GM12878 (cell line): ENCODE measurements around the gene SHROOM3. TPM values are rescaled to one million over a fixed set of nuclear protein-coding genes. Genes with fewer than 3 reads are reported as not detected.

Experiments used
- ATAC-seq: fragments of 200-7000 bp; cut with Tn5 transposase; 3 replicates; pipeline ENCODE4 v1.9.1; 2020; ENCODE audit warnings: mild to moderate bottlenecking, moderate library complexity
- BruUV-seq: library from RNA; stranded (reverse); fragments of 400-500 nt; replicated peaks from 2 replicates; lab custom pipeline; 2021; lab: Mats Ljungman, UMichigan
- CTCF ChIA-PET: fragments of 300-600 bp; sonication (Branson Sonifier 250); formaldehyde crosslinking; extraction: SDS; loops from one replicate; lab custom pipeline; 2021; ENCODE audit warnings: inconsistent platforms; lab: Yijun Ruan, JAX
- POLR2A ChIA-PET: fragments of 350-600 bp; formaldehyde crosslinking; extraction: SDS; loops from one replicate; lab custom pipeline; 2021; ENCODE audit warnings: inconsistent platforms; lab: Charles Lee
- RAD21 ChIA-PET: fragments of 300-600 bp; sonication (Branson Sonifier 250); formaldehyde crosslinking; loops from one replicate; lab custom pipeline; 2023; ENCODE audit warnings: antibody characterized with exemption; ENCODE audit not compliant: unreplicated experiment; lab: Charles Lee
- SMC1A ChIA-PET: fragments of 300-600 bp; sonication (Branson Sonifier 250); formaldehyde crosslinking; loops from one replicate; lab custom pipeline; 2023; ENCODE audit not compliant: unreplicated experiment, uncharacterized antibody; lab: Charles Lee
- DNase-seq: peaks from one replicate; pipeline ENCODE4 v3.0.0-alpha.2; 2011; ENCODE audit warnings: low read depth, low spot score
- FAIRE-seq: peaks from 3 replicates; lab custom pipeline; 2011; peaks lifted over from hg19 to GRCh38; lab: Jason Lieb, UNC
- H2AFZ ChIP-seq: 2 replicates; pipeline ENCODE4 v1.6.0; 2011; ENCODE audit warnings: low read depth, low read length, control low read depth; ENCODE audit not compliant: control insufficient read depth
- H3K27ac ChIP-seq: 2 replicates; pipeline ENCODE4 v1.5.1; 2011; ENCODE audit warnings: control low read depth; ENCODE audit not compliant: control insufficient read depth, insufficient read depth
- H3K27me3 ChIP-seq, 2 experiments: replicated peaks in 1 of 2; 2 replicates each; pipeline versions ENCODE4 v1.6.0 to v1.6.1; 2011; ENCODE audit warnings: low read length in 1 of 2; ENCODE audit not compliant: control insufficient read depth in 2 of 2, insufficient read depth in 2 of 2
- H3K36me3 ChIP-seq, 2 experiments: 2 replicates each; pipeline ENCODE4 v1.5.1; 2011; ENCODE audit warnings: low read length in 1 of 2; ENCODE audit not compliant: control insufficient read depth in 2 of 2, insufficient read depth in 2 of 2
- H3K4me1 ChIP-seq: 2 replicates; pipeline ENCODE4 v1.6.1; 2011; ENCODE audit warnings: mild to moderate bottlenecking, low read length, moderate library complexity, mixed read lengths; ENCODE audit not compliant: control insufficient read depth, insufficient read depth
- H3K4me2 ChIP-seq: 2 replicates; pipeline ENCODE4 v1.6.0; 2011; ENCODE audit warnings: control low read depth; ENCODE audit not compliant: control insufficient read depth, insufficient read depth
- H3K4me3 ChIP-seq: fragments of 200-600 bp; sonication (generic); 2 replicates; pipeline ENCODE4 v1.5.1; 2016
- H3K79me2 ChIP-seq: 2 replicates; pipeline ENCODE4 v1.6.0; 2011; ENCODE audit warnings: low read length; ENCODE audit not compliant: control insufficient read depth, insufficient read depth
- H3K9ac ChIP-seq: 2 replicates; pipeline ENCODE4 v1.8.0; 2011; ENCODE audit warnings: low read length, control low read depth, mixed read lengths; ENCODE audit not compliant: control insufficient read depth, insufficient read depth
- H3K9me3 ChIP-seq: replicated peaks from 3 replicates; pipeline ENCODE4 v1.5.1; 2011; ENCODE audit warnings: mild to moderate bottlenecking, low read length; ENCODE audit not compliant: control insufficient read depth, insufficient read depth
- H4K20me1 ChIP-seq: 2 replicates; pipeline ENCODE4 v1.6.0; 2011; ENCODE audit not compliant: control insufficient read depth, insufficient read depth
- CBX5 ChIP-seq: sonication (generic); IDR thresholded peaks from 2 replicates; pipeline ENCODE4 v1.6.1; 2016; ENCODE audit warnings: low read depth, moderate library complexity, mild to moderate bottlenecking, inconsistent platforms
- CTCF ChIP-seq, 3 experiments: IDR thresholded peaks in 2 of 3; conservative IDR thresholded peaks in 1 of 3; 2 replicates each; pipeline ENCODE4 v1.5.1; 2011; ENCODE audit warnings: low read depth in 3 of 3, low read length in 3 of 3, mild to moderate bottlenecking in 3 of 3, control low read depth in 2 of 3, moderate library complexity in 2 of 3, inconsistent platforms in 1 of 3, mixed read lengths in 1 of 3; ENCODE audit not compliant: control insufficient read depth in 2 of 3, insufficient read depth in 1 of 3; ENCODE audit errors: extremely low read depth in 1 of 3
- E2F4 ChIP-seq: IDR thresholded peaks from 2 replicates; pipeline ENCODE4 v1.6.1; 2012; ENCODE audit warnings: low read depth, low read length, improper control_type of control experiment
- FOXM1 ChIP-seq: IDR thresholded peaks from 2 replicates; pipeline ENCODE4 v1.6.1; 2012; ENCODE audit warnings: low read depth, mild to moderate bottlenecking, inconsistent platforms, low read length, moderate library complexity
- HCFC1 ChIP-seq: fragments of 150-350 bp; IDR thresholded peaks from 2 replicates; pipeline ENCODE4 v1.6.1; 2014; ENCODE audit warnings: low read length
- HDAC2 ChIP-seq: fragments of 200-600 bp; sonication (generic); IDR thresholded peaks from 2 replicates; pipeline ENCODE4 v1.6.1; 2017
- JUND ChIP-seq: IDR thresholded peaks from 2 replicates; pipeline ENCODE4 v1.6.1; 2012; ENCODE audit warnings: low read depth, mild to moderate bottlenecking, low read length, improper control_type of control experiment, moderate library complexity
- MYC ChIP-seq: IDR thresholded peaks from 2 replicates; pipeline ENCODE4 v1.6.1; 2011; ENCODE audit warnings: mild to moderate bottlenecking, low read length, moderate library complexity, inconsistent platforms; ENCODE audit not compliant: insufficient read depth, insufficient replicate concordance, insufficient read length, severe bottlenecking
- NRF1 ChIP-seq: conservative IDR thresholded peaks from 2 replicates; pipeline ENCODE4 v1.6.1; 2011; ENCODE audit warnings: mild to moderate bottlenecking, low read depth, low read length, improper control_type of control experiment
- RB1 ChIP-seq: fragments of 450-650 bp; formaldehyde crosslinking; IDR thresholded peaks from 2 replicates; pipeline ENCODE4 v1.6.1; 2017; ENCODE audit warnings: mild to moderate bottlenecking, borderline replicate concordance
- RCOR1 ChIP-seq: conservative IDR thresholded peaks from 2 replicates; pipeline ENCODE4 v1.6.1; 2012; ENCODE audit warnings: low read depth, low read length, improper control_type of control experiment
- RELA ChIP-seq: fragments of 450-650 bp; IDR thresholded peaks from 2 replicates; pipeline ENCODE4 v1.8.0; 2014; ENCODE audit warnings: borderline replicate concordance; ENCODE audit not compliant: partially characterized antibody
- SMAD5 ChIP-seq: IDR thresholded peaks from 2 replicates; pipeline ENCODE4 v1.6.1; 2016; ENCODE audit warnings: antibody characterized with exemption, low read depth
- SP1 ChIP-seq: IDR thresholded peaks from one replicate; pipeline ENCODE4 v1.6.1; 2011; ENCODE audit warnings: low read depth, low read length
- SUPT20H ChIP-seq: IDR thresholded peaks from 2 replicates; pipeline ENCODE4 v1.6.1; 2011; ENCODE audit warnings: low read depth, mild to moderate bottlenecking, low read length, moderate library complexity, borderline replicate concordance; ENCODE audit not compliant: control insufficient read depth
- TCF7 ChIP-seq: IDR thresholded peaks from 2 replicates; pipeline ENCODE4 v1.6.1; 2014; ENCODE audit warnings: antibody characterized with exemption, borderline replicate concordance
- ZNF384 ChIP-seq: IDR thresholded peaks from 2 replicates; pipeline ENCODE4 v1.6.1; 2012; ENCODE audit warnings: low read depth, mild to moderate bottlenecking, low read length, improper control_type of control experiment, borderline replicate concordance
- WGBS: methylation state at CpG from one replicate; pipeline ENCODE4 v1.1.6; 2016; ENCODE audit warnings: low lambda C conversion rate; ENCODE audit not compliant: insufficient replicate concordance, insufficient coverage; ENCODE audit errors: missing lambda C conversion rate; 5-methylcytosine and 5-hydroxymethylcytosine counted together
- in situ Hi-C: fragments of 300-500 bp; cut with MboI; formaldehyde crosslinking; loops from 9 replicates; pipeline ENCODE4 v1.14.3; 2018; ENCODE audit warnings: mixed read lengths
- intact Hi-C: fragments of 100-400 bp; cut with micrococcal nuclease; formaldehyde crosslinking; loops from one replicate; pipeline ENCODE4 v1.14.2; 2022; ENCODE audit not compliant: unreplicated experiment
- polyA plus RNA-seq, 11 experiments: library from polyadenylated mRNA; depleted of rRNA in 4 of 11; unstranded in 6 of 11; stranded (reverse) in 5 of 11; fragments of >200 nt; fragmentation: Nextera tagmentation in 4 of 11; fragmentation: Illumina TruSeq in 1 of 11; extraction: Ambion mirVana in 4 of 11; extraction: Trizol in 1 of 11; gene quantifications; 1 replicate in 1 of 11; 2 replicates in 10 of 11; pipeline versions ENCODE4 v1.2.1 to v1.2.3, GENCODE V29; 2011 to 2016; ENCODE audit warnings: inconsistent platforms in 2 of 11, missing spikeins in 2 of 11, low read depth in 1 of 11
- total RNA-seq, 4 experiments: library from RNA; depleted of rRNA in 3 of 4; stranded (reverse); fragments of >200 nt in 3 of 4; fragmentation: Illumina TruSeq in 1 of 4; extraction: Trizol in 1 of 4; gene quantifications; 2 replicates each; pipeline versions ENCODE4 v1.2.1 to v1.2.3, GENCODE V29; 2013 to 2021
- TF ChIP-seq, protein P1 (sequence below): IDR thresholded peaks from 2 replicates; pipeline ENCODE4 v1.6.1; 2011; ENCODE audit warnings: low read depth, low read length, improper control_type of control experiment, borderline replicate concordance
- TF ChIP-seq, protein P2 (sequence below): fragments of 450-650 bp; IDR thresholded peaks from 2 replicates; pipeline ENCODE4 v1.6.1; 2017; ENCODE audit warnings: antibody characterized with exemption, mild to moderate bottlenecking, moderate library complexity

SHROOM3 gene
- total and polyA plus RNA-seq, 10 of the 15 experiments (the other 5 are each of a cell fraction or from before 2014, with no cell fraction given): under 0.01 to 0.29 (median 0.08) TPM; not detected in 1

- CTCF ChIA-PET: interaction anchor here (0.6 kb wide), 1 partner anchor 11 kb away, joined by 3 read pairs; no protein-coding TSS in a partner anchor
- TF ChIP-seq RELA (no peak), E2F4 (no peak), RCOR1 (no peak), TCF7 (no peak), ZNF384 (no peak), CBX5 (no peak), JUND (no peak), RB1 (no peak), NRF1 (no peak), SP1 (no peak), SMAD5 (no peak), CTCF (IDR thresholded peaks at IDR 0.05 in 2 of 3, conservative IDR thresholded peaks at IDR 0.05 in 1 of 3; ENCODE audit: control insufficient read depth in 2 of 3, extremely low read depth in 1 of 3, insufficient read depth in 1 of 3, low read depth in 3 of 3, low read length in 3 of 3) (no peak), SUPT20H (no peak), FOXM1 (no peak), HCFC1 (no peak), HDAC2 (no peak), MYC (no peak)
- TF ChIP-seq, protein P1, sequence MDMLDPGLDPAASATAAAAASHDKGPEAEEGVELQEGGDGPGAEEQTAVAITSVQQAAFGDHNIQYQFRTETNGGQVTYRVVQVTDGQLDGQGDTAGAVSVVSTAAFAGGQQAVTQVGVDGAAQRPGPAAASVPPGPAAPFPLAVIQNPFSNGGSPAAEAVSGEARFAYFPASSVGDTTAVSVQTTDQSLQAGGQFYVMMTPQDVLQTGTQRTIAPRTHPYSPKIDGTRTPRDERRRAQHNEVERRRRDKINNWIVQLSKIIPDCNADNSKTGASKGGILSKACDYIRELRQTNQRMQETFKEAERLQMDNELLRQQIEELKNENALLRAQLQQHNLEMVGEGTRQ: no peak
- TF ChIP-seq, protein P2, sequence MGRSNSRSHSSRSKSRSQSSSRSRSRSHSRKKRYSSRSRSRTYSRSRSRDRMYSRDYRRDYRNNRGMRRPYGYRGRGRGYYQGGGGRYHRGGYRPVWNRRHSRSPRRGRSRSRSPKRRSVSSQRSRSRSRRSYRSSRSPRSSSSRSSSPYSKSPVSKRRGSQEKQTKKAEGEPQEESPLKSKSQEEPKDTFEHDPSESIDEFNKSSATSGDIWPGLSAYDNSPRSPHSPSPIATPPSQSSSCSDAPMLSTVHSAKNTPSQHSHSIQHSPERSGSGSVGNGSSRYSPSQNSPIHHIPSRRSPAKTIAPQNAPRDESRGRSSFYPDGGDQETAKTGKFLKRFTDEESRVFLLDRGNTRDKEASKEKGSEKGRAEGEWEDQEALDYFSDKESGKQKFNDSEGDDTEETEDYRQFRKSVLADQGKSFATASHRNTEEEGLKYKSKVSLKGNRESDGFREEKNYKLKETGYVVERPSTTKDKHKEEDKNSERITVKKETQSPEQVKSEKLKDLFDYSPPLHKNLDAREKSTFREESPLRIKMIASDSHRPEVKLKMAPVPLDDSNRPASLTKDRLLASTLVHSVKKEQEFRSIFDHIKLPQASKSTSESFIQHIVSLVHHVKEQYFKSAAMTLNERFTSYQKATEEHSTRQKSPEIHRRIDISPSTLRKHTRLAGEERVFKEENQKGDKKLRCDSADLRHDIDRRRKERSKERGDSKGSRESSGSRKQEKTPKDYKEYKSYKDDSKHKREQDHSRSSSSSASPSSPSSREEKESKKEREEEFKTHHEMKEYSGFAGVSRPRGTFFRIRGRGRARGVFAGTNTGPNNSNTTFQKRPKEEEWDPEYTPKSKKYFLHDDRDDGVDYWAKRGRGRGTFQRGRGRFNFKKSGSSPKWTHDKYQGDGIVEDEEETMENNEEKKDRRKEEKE: no peak
These were observed 285.1 kb downstream of the SHROOM3 start for GRCh38 chr4:76720121-76720520.

More at GRCh38 chr4:76720121-76720520, 285.1 kb downstream of the SHROOM3 start:
- FAIRE-seq: no peak
- Histone ChIP-seq H3K79me2 (no peaks in the 10 kb centered on the region), H4K20me1 (no peaks in the 10 kb centered on the region), H3K4me2 (no peak overlapping the region), H3K4me3 (no peak overlapping the region), H3K4me1 (no peaks in the 10 kb centered on the region), H3K27ac (no peak overlapping the region), H3K27me3 (no peaks in the 10 kb centered on the region; a peak in 1 of 4 replicates), H3K36me3 (no peaks in the 10 kb centered on the region), H3K9ac (no peak overlapping the region), H3K9me3 (no peaks in the 10 kb centered on the region), H2AFZ (no peak overlapping the region)
- DNase-seq: no peak
- ChIA-PET POLR2A (interaction anchor here (0.7 kb wide), 1 partner anchor 23 kb away, joined by 3 read pairs; no protein-coding TSS in a partner anchor), SMC1A (no interaction called here), RAD21 (no interaction called here)
- intact Hi-C loops (no loop called here), in situ Hi-C loops (no loop called here)
- BruUV-seq: no TSS peak
- 33% methylated on average over 2 of the region's 2 CpGs for WGBS
- ATAC-seq: no peak
